Natural killer cell (primary cell): Measurements from ENCODE around the gene SCD5. TPM values are rescaled to one million over a fixed set of nuclear protein-coding genes. Genes with fewer than 3 reads are reported as not detected.

Source experiments
- ATAC-seq, 3 donors: fragments of 150-1000 bp in 2 of 3; fragments of 200-7000 bp in 1 of 3; cut with Tn5 transposase; 1 replicate in 1 of 3; 2 replicates in 2 of 3; pipeline ENCODE4 v1.10.0; 2021; ENCODE audit warnings: mild to moderate bottlenecking in 2 of 3, moderate library complexity in 2 of 3
- DNase-seq, 2 donors: peaks; one replicate each; pipeline versions ENCODE4 v3.0.0 to v3.0.0-alpha.2; 2013 to 2021; ENCODE audit warnings: mixed read lengths in 1 of 2
- H3K27ac ChIP-seq: one replicate; pipeline ENCODE4 v1.5.1; 2013; ENCODE audit warnings: mild to moderate bottlenecking, low read length
- H3K27me3 ChIP-seq: one replicate; pipeline ENCODE4 v1.6.1; 2013; ENCODE audit warnings: low read length; ENCODE audit not compliant: control insufficient read depth, insufficient read depth
- H3K36me3 ChIP-seq: one replicate; pipeline ENCODE4 v1.6.1; 2013; ENCODE audit warnings: low read length; ENCODE audit not compliant: control insufficient read depth, insufficient read depth
- H3K4me1 ChIP-seq: one replicate; pipeline ENCODE4 v1.6.1; 2013; ENCODE audit warnings: low read length; ENCODE audit not compliant: control insufficient read depth, insufficient read depth
- H3K4me3 ChIP-seq: one replicate; pipeline ENCODE4 v1.5.1; 2013; ENCODE audit warnings: low read length
- H3K9me3 ChIP-seq: one replicate; pipeline ENCODE4 v1.6.1; 2013; ENCODE audit warnings: low read length; ENCODE audit not compliant: control insufficient read depth, insufficient read depth
- H3K27ac Mint-ChIP-seq, 2 donors: one replicate each; pipeline ENCODE4 v1.8.0; 2022; ENCODE audit warnings: mild to moderate bottlenecking in 2 of 2, mixed read lengths in 2 of 2, moderate library complexity in 1 of 2
- H3K27me3 Mint-ChIP-seq, 2 donors: one replicate each; pipeline ENCODE4 v1.8.0; 2022; ENCODE audit warnings: low read depth in 2 of 2, mixed read lengths in 2 of 2
- H3K36me3 Mint-ChIP-seq: one replicate; pipeline ENCODE4 v1.8.0; 2022; ENCODE audit warnings: mixed read lengths
- H3K4me1 Mint-ChIP-seq, 2 donors: one replicate each; pipeline ENCODE4 v1.8.0; 2022; ENCODE audit warnings: mixed read lengths in 2 of 2
- H3K4me3 Mint-ChIP-seq: one replicate; pipeline ENCODE4 v1.8.0; 2022; ENCODE audit warnings: mild to moderate bottlenecking, moderate library complexity, mixed read lengths
- H3K9me3 Mint-ChIP-seq, 2 donors: one replicate each; pipeline ENCODE4 v1.8.0; 2022; ENCODE audit warnings: mixed read lengths in 2 of 2
- WGBS: methylation state at CpG from one replicate; pipeline ENCODE4 v1.1.7; 2013; ENCODE audit warnings: missing lambda C conversion rate; ENCODE audit not compliant: insufficient coverage; 5-methylcytosine and 5-hydroxymethylcytosine counted together
- intact Hi-C: fragments of 100-400 bp; cut with micrococcal nuclease; formaldehyde crosslinking; loops from one replicate; pipeline ENCODE4 v1.14.2; 2022
- total RNA-seq, 4 donors: library from RNA; stranded (reverse); fragments of 120-200 nt in 1 of 4; gene quantifications; one replicate each; pipeline versions ENCODE4 v1.2.3 to v1.2.4, GENCODE V29; 2013 to 2022
- TF ChIP-seq, protein P1 (sequence below): fragments of 200-600 bp; IDR thresholded peaks from one replicate; pipeline ENCODE4 v1.8.0; 2022; ENCODE audit warnings: antibody characterized with exemption

SCD5 gene
- total RNA-seq, 3 donors from 2014 or later (not counting 1 experiment from before 2014, with no cell fraction given): 8.9 to 11.6 (median 9.0) TPM

DNA sequence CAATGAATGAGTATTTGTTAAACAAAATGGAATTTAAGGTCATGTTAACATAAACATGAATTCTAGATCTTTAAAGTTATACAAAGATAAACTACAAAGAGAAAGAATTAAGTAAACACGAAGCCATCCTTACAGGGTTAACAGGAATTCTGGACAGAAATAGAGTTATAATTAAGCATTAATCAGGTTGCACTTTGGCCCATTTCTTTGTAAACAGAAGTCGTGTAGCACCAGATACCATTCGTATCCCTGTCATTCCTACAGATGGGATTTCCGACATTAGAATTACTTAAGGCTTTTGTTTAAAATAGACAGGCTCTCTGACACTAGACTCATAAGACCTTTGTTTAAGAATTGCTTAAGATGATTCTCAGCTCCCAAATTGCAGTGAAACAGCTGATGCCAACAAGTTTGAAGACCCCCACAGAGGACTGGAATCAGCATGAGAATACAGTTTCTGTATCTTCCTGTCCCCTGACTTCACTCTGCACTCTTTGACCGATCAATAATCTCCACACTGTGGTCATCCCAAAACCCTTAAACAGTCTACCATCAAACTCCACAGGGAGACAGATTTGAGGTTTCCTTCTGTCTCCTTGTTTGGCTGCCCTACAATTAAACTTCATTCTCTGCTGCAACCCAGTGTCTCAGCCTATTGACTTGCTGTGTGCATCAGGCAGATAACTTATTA, 214.6 kb downstream of the SCD5 start:
- H3K36me3 ChIP-seq: no peaks in the 10 kb centered on the region
- WGBS: 89% methylated on average over 5 of the region's 5 CpGs
- no peaks in the 10 kb centered on the region for H3K27me3 ChIP-seq
- Mint-ChIP-seq H3K4me3 (no peak overlapping the region), H3K36me3 (no peaks in the 10 kb centered on the region), H3K27ac (no peak overlapping the region), H3K4me1 (no peaks in the 10 kb centered on the region), H3K27me3 (peaks cover 2 to 12% of the 10 kb centered on the region in 2 donors), H3K9me3 (no peaks in the 10 kb centered on the region)
- H3K27ac ChIP-seq: no peak overlapping the region
- intact Hi-C loops: no loop called here
- no peaks in the 10 kb centered on the region for H3K4me1 ChIP-seq
- no peak overlapping the region for H3K4me3 ChIP-seq
- TF ChIP-seq, protein P1, sequence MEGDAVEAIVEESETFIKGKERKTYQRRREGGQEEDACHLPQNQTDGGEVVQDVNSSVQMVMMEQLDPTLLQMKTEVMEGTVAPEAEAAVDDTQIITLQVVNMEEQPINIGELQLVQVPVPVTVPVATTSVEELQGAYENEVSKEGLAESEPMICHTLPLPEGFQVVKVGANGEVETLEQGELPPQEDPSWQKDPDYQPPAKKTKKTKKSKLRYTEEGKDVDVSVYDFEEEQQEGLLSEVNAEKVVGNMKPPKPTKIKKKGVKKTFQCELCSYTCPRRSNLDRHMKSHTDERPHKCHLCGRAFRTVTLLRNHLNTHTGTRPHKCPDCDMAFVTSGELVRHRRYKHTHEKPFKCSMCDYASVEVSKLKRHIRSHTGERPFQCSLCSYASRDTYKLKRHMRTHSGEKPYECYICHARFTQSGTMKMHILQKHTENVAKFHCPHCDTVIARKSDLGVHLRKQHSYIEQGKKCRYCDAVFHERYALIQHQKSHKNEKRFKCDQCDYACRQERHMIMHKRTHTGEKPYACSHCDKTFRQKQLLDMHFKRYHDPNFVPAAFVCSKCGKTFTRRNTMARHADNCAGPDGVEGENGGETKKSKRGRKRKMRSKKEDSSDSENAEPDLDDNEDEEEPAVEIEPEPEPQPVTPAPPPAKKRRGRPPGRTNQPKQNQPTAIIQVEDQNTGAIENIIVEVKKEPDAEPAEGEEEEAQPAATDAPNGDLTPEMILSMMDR: no peak
- H3K9me3 ChIP-seq: no peaks in the 10 kb centered on the region
- no peak for ATAC-seq
- DNase-seq: no peak

DNA sequence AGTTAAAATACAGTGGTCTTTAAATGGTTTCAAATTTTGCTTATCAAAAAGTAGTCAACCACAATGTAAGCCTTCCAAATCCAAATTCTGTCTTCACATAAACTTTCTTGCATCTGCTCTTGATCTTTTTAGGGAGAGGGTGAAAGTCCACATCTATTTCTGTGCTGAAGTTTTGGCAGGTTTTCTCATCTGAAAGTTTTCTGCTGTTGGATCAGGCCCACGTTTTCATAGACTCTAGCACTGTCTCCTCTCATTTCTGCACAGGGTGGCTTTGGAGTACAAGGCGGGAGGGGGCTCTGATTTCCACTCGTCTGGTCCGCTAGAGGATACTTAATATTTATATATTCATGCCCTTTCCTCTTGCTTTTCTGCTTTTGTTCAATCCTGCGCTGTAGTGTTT, 218.7 kb downstream of the SCD5 start:
- H3K36me3 ChIP-seq: no peaks in the 10 kb centered on the region
- no peaks in the 10 kb centered on the region for H3K36me3 Mint-ChIP-seq
- H3K4me3 Mint-ChIP-seq: no peak overlapping the region
- no peaks in the 10 kb centered on the region for H3K4me1 ChIP-seq
- H3K9me3 ChIP-seq: no peaks in the 10 kb centered on the region
- H3K27ac ChIP-seq: no peak overlapping the region
- H3K4me1 Mint-ChIP-seq: no peaks in the 10 kb centered on the region
- no peaks in the 10 kb centered on the region for H3K27me3 ChIP-seq
- no peak overlapping the region for H3K27ac Mint-ChIP-seq
- H3K4me3 ChIP-seq: no peak overlapping the region
- DNase-seq (no peak), ATAC-seq (no peak)
- peaks cover 9 to 12% of the 10 kb centered on the region in 2 donors for H3K27me3 Mint-ChIP-seq
- intact Hi-C loops: no loop called here
- no peaks in the 10 kb centered on the region for H3K9me3 Mint-ChIP-seq
- 93% methylated on average over 5 of the region's 5 CpGs for WGBS
- TF ChIP-seq, protein P1: no peak

Other genes starting within 250 kb of the SCD5 start
- not detected for gene TMEM150C, start 236.8 kb downstream of the SCD5 start, total RNA-seq
- gene SEC31A, start 92.4 kb upstream of the SCD5 start, total RNA-seq: 100 to 1,000 TPM; 176 to 183 (median 177) TPM
- 1 to 10 TPM; 1.6 to 2.6 (median 2.1) TPM for gene THAP9, start 101.9 kb upstream of the SCD5 start, total RNA-seq
- gene LIN54, start 212.0 kb upstream of the SCD5 start, total RNA-seq: 10 to 100 TPM; 16.6 to 20.1 (median 19.3) TPM
- 10 to 100 TPM; 35.8 to 39.8 (median 36.1) TPM for gene COPS4, start 236.4 kb upstream of the SCD5 start, total RNA-seq